ENCODE data around the gene VPS35.
"Not testable (repeated sequence)": the region's sequence is repeated elsewhere in the genome, so short reads cannot be mapped to it uniquely, and the experiment has no call there.

VPS35 gene

GRCh38 chr16:46658925-46659324, 30.1 kb downstream of the VPS35 start:
- no peak for DNase-seq (ENCODE audit: low read depth)

- DNase-seq (ENCODE audit: low read depth): no peak
These were observed 37.7 kb downstream of the VPS35 start for GRCh38 chr16:46651305-46651704.

GRCh38 chr16:46650254-46650623, 38.7 kb downstream of the VPS35 start:
- DNase-seq (ENCODE audit: low read depth): no peak

- DNase-seq (ENCODE audit: low read depth): no peak
These were observed 39.3 kb downstream of the VPS35 start for GRCh38 chr16:46649588-46650253.

- DNase-seq (ENCODE audit: low read depth): no peak
These were observed 40.3 kb downstream of the VPS35 start for GRCh38 chr16:46648656-46649055.

GRCh38 chr16:46638947-46639925, 49.7 kb downstream of the VPS35 start:
- no peak for DNase-seq (ENCODE audit: low read depth)

- DNase-seq (ENCODE audit: low read depth): no peak
These were observed 55.9 kb downstream of the VPS35 start for GRCh38 chr16:46632778-46633733.

GRCh38 chr16:46629331-46630219, 59.4 kb downstream of the VPS35 start:
- DNase-seq (ENCODE audit: low read depth): no peak

- DNase-seq (ENCODE audit: low read depth): no peak
These were observed 61.2 kb downstream of the VPS35 start for GRCh38 chr16:46627746-46628145.

- DNase-seq (ENCODE audit: low read depth): not testable (repeated sequence)
These were observed 62.3 kb downstream of the VPS35 start for GRCh38 chr16:46626681-46627080.

GRCh38 chr16:46624862-46625261, 64.1 kb downstream of the VPS35 start:
- DNase-seq (ENCODE audit: low read depth): not testable (repeated sequence)

- not testable (repeated sequence) for DNase-seq (ENCODE audit: low read depth)
These were observed 65.3 kb downstream of the VPS35 start for GRCh38 chr16:46623707-46624106.

GRCh38 chr16:46623246-46623645, 65.7 kb downstream of the VPS35 start:
- DNase-seq (ENCODE audit: low read depth): not testable (repeated sequence)

- no peak for DNase-seq (ENCODE audit: low read depth)
These were observed 66.9 kb downstream of the VPS35 start for GRCh38 chr16:46621934-46622676.

GRCh38 chr16:46621006-46621933, 67.7 kb downstream of the VPS35 start, which contains the start of gene SHCBP1:
SHCBP1 (minus strand) TSS chr16:46621379; CDS start chr16:46621359, 20 bp downstream.
- DNase-seq (ENCODE audit: low read depth): peak; percentile 36

- no peak for DNase-seq (ENCODE audit: low read depth)
These were observed 68.5 kb downstream of the VPS35 start for GRCh38 chr16:46620266-46621005.

- DNase-seq (ENCODE audit: low read depth): no peak
These were observed 70.5 kb downstream of the VPS35 start for GRCh38 chr16:46618516-46618915.

GRCh38 chr16:46614006-46614405, 75.0 kb downstream of the VPS35 start:
- no peak for DNase-seq (ENCODE audit: low read depth)

All from T-helper 22 cell (primary cell).